ENCODE data around the gene PDIA5. TPM values are rescaled to one million over a fixed set of nuclear protein-coding genes. Genes with fewer than 3 reads are reported as not detected.

PDIA5 gene
- total RNA-seq, 1 donor from 2014 or later, result 29.4 TPM

GRCh38 chr3:123119388-123119787, 52.6 kb downstream of the PDIA5 start:
- Mint-ChIP-seq H3K4me3 (no peak overlapping the region), H3K27ac (no peak overlapping the region), H3K36me3 (ENCODE audit: low read depth) (peaks cover 40% of the 10 kb centered on the region), H3K9me3 (no peaks in the 10 kb centered on the region), H3K27me3 (no peaks in the 10 kb centered on the region), H3K4me1 (peaks cover under 1% of the 10 kb centered on the region)
- intact Hi-C loops (cut with micrococcal nuclease), result no loop called here
- no peak for DNase-seq

- H3K9me3 Mint-ChIP-seq, result no peaks in the 10 kb centered on the region
- H3K27me3 Mint-ChIP-seq, result no peaks in the 10 kb centered on the region
- H3K4me3 Mint-ChIP-seq, result no peak overlapping the region
- peaks cover 40% of the 10 kb centered on the region for H3K36me3 Mint-ChIP-seq (ENCODE audit: low read depth)
- DNase-seq, result no peak
- intact Hi-C loops (cut with micrococcal nuclease), result no loop called here
- H3K4me1 Mint-ChIP-seq, result no peaks in the 10 kb centered on the region
- no peak overlapping the region for H3K27ac Mint-ChIP-seq
These were observed 53.0 kb downstream of the PDIA5 start for GRCh38 chr3:123119802-123120201.

DNA sequence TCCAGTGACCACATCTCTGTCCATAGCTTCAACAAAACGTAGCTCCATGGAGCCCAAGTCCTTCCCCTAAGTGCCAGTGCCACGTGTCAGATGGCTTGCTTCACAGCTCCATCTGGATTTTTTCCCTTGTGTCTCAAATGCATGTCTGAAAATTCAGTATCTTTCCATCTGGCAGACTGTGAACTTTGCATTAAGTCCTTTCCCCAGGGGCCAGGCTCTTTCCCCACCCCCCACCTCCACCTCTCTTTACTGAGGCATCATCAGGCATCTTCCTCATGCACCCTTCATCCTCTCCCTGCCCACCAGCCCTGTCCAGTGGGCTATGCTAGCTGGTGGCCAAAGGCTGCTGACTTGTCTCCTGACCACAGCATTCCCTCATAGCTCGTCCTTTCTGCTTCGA, 53.7 kb downstream of the PDIA5 start:
- H3K4me1 Mint-ChIP-seq, result no peaks in the 10 kb centered on the region
- no peak overlapping the region for H3K27ac Mint-ChIP-seq
- H3K9me3 Mint-ChIP-seq, result no peaks in the 10 kb centered on the region
- intact Hi-C loops (cut with micrococcal nuclease), result no loop called here
- no peaks in the 10 kb centered on the region for H3K27me3 Mint-ChIP-seq
- no peak overlapping the region for H3K4me3 Mint-ChIP-seq
- no peak for DNase-seq
- peaks cover 40% of the 10 kb centered on the region for H3K36me3 Mint-ChIP-seq (ENCODE audit: low read depth)

DNA sequence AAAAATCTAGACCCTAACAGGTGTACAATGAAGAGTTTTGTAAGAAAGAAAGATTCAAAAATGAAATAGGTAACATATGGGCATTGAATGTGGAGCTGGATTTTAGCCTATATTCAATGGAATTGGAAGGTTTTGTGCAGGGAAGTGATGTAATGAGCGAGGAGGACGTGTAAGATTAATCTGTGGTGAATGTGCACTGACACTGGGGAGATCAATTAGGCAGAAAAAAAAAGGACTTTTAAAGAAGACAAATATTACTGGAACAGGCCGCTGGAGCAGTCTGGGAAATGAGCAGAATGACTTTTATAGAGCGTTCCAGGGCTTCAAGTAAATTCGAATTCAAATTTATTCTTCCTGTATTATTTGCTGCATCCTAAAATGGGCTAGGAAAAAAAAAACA, 55.2 kb downstream of the PDIA5 start:
- Mint-ChIP-seq H3K27me3 (no peaks in the 10 kb centered on the region), H3K4me1 (no peaks in the 10 kb centered on the region), H3K27ac (no peak overlapping the region), H3K36me3 (ENCODE audit: low read depth) (peaks cover 33% of the 10 kb centered on the region), H3K9me3 (no peaks in the 10 kb centered on the region), H3K4me3 (no peak overlapping the region)
- DNase-seq, result no peak
- intact Hi-C loops (cut with micrococcal nuclease), result no loop called here

GRCh38 chr3:123122525-123123315, 55.9 kb downstream of the PDIA5 start:
- Mint-ChIP-seq H3K27me3 (no peaks in the 10 kb centered on the region), H3K27ac (no peak overlapping the region), H3K9me3 (no peaks in the 10 kb centered on the region), H3K4me1 (no peaks in the 10 kb centered on the region), H3K36me3 (ENCODE audit: low read depth) (peaks cover 34% of the 10 kb centered on the region), H3K4me3 (no peak overlapping the region)
- no peak for DNase-seq
- intact Hi-C loops (cut with micrococcal nuclease), result no loop called here

- no peak overlapping the region for H3K4me3 Mint-ChIP-seq
- no peaks in the 10 kb centered on the region for H3K4me1 Mint-ChIP-seq
- intact Hi-C loops (cut with micrococcal nuclease), result no loop called here
- no peaks in the 10 kb centered on the region for H3K9me3 Mint-ChIP-seq
- no peak overlapping the region for H3K27ac Mint-ChIP-seq
- DNase-seq, result no peak
- H3K27me3 Mint-ChIP-seq, result no peaks in the 10 kb centered on the region
- H3K36me3 Mint-ChIP-seq (ENCODE audit: low read depth), result peaks cover 29% of the 10 kb centered on the region
These were observed 57.1 kb downstream of the PDIA5 start for GRCh38 chr3:123123716-123124616.

DNA sequence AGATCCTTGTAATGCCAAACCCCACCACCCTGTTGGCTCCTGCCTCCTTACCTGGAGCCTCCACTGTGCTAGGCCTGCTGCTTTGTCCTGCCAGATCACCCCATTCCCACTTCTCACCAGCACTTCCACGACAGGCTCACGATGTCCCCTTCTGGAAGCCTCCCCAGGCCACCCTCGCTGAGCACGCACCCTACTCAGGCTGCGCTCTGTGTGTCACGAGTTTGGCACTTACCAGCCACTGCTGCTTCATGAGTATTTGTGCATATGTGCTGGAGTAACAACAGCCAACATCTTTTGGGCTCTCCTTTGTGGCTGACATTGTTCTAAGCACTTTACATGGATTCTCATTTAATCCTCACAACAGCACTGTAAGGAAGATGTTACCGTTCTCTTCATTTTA, 58.1 kb downstream of the PDIA5 start:
- peaks cover 26% of the 10 kb centered on the region for H3K36me3 Mint-ChIP-seq (ENCODE audit: low read depth)
- no peaks in the 10 kb centered on the region for H3K4me1 Mint-ChIP-seq
- H3K27ac Mint-ChIP-seq, result peak overlapping the region; percentile 70
- H3K27me3 Mint-ChIP-seq, result no peaks in the 10 kb centered on the region
- intact Hi-C loops (cut with micrococcal nuclease), result no loop called here
- H3K4me3 Mint-ChIP-seq, result no peak overlapping the region
- no peak for DNase-seq
- no peaks in the 10 kb centered on the region for H3K9me3 Mint-ChIP-seq

GRCh38 chr3:123126031-123126430, 59.2 kb downstream of the PDIA5 start:
- intact Hi-C loops (cut with micrococcal nuclease), result no loop called here
- Mint-ChIP-seq H3K4me1 (no peaks in the 10 kb centered on the region), H3K4me3 (no peak overlapping the region), H3K9me3 (no peaks in the 10 kb centered on the region), H3K36me3 (ENCODE audit: low read depth) (peaks cover 25% of the 10 kb centered on the region), H3K27me3 (no peaks in the 10 kb centered on the region), H3K27ac (no peak overlapping the region)
- no peak for DNase-seq

DNA sequence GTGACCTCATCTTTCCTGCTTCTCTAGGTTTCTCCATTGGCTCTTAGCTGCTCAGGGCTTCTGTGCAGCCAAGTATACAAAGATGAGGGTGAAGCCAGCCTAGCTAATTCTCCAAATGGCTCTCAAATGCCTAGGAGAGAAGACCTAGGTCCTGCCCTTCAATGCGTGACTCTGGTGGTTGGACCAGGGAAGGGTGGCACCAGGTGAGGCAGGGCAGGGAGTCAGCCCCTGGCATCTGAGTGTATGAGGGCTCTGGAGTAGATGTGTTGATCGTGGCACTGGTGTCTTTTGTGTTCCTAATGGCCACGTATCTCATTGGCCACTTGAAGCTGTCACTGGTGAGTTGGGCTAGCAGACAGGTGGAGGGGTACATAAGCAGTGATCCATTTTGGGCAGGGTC, 59.8 kb downstream of the PDIA5 start:
- Mint-ChIP-seq H3K27me3 (no peaks in the 10 kb centered on the region), H3K27ac (no peak overlapping the region), H3K4me3 (no peak overlapping the region), H3K36me3 (ENCODE audit: low read depth) (peaks cover 24% of the 10 kb centered on the region), H3K4me1 (no peaks in the 10 kb centered on the region), H3K9me3 (no peaks in the 10 kb centered on the region)
- intact Hi-C loops (cut with micrococcal nuclease), result no loop called here
- no peak for DNase-seq

GRCh38 chr3:123129092-123129491, 62.3 kb downstream of the PDIA5 start:
- Mint-ChIP-seq H3K27me3 (no peaks in the 10 kb centered on the region), H3K4me1 (no peaks in the 10 kb centered on the region), H3K9me3 (no peaks in the 10 kb centered on the region), H3K36me3 (ENCODE audit: low read depth) (peaks cover 24% of the 10 kb centered on the region), H3K4me3 (no peak overlapping the region), H3K27ac (no peak overlapping the region)
- intact Hi-C loops (cut with micrococcal nuclease), result no loop called here
- no peak for DNase-seq

DNA sequence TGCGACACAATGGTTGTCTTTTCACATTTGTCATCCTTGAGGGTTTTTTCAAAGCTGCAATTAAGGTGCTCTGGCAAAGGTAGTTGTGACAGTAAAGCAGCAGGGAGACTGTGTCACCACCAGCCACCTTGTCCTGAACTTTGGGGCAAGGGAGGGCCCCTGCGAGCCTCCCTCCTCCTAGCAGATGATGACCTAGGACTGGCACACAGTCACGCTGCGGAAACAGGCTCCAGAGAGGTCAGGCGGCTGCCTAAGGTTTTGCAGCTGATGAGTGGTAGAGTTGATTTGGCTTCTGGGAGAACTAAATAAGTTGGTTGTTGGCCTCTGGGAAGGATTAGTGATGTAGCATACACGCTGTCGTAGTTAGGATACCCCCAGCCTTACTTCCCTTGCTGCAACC, 62.7 kb downstream of the PDIA5 start:
- intact Hi-C loops (cut with micrococcal nuclease), result no loop called here
- Mint-ChIP-seq H3K4me3 (no peak overlapping the region), H3K27ac (no peak overlapping the region), H3K4me1 (no peaks in the 10 kb centered on the region), H3K36me3 (ENCODE audit: low read depth) (peaks cover 24% of the 10 kb centered on the region), H3K27me3 (no peaks in the 10 kb centered on the region), H3K9me3 (no peaks in the 10 kb centered on the region)
- DNase-seq, result no peak

DNA sequence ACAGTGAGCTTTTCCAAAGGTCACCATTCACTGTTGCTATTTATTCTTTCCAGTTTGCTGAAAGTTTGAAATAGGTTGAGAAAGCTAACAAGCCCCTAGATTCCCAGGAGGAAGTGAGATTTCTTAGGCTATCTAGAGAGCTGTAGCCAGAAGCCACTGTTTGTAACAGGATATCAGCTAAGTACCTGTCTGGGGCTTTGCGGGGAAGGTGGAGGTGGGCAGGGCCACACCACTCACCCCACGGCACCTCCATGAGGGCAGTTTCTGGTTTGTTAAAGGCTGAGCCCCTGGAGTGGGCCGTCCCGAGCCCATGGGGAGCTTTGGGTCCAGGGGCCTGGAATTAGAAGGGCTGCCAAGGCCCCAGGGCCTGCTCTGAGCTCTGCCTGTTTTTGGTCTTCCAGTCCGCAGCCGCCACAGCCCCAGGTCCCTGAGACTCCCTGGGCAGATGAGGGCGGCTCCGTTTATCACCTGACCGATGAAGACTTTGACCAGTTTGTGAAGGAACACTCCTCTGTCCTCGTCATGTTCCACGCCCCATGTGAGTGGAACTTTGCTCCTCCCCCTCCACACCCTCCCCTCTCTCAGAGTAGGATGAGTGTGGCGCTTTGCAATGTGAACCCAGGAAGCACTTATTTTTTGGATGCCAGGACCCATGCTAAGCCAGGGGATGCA, 63.4 kb downstream of the PDIA5 start:
- H3K4me1 Mint-ChIP-seq, result no peaks in the 10 kb centered on the region
- no peak for DNase-seq
- H3K27me3 Mint-ChIP-seq, result no peaks in the 10 kb centered on the region
- H3K36me3 Mint-ChIP-seq (ENCODE audit: low read depth), result peaks cover 21% of the 10 kb centered on the region
- intact Hi-C loops (cut with micrococcal nuclease), result no loop called here
- no peak overlapping the region for H3K27ac Mint-ChIP-seq
- no peaks in the 10 kb centered on the region for H3K9me3 Mint-ChIP-seq
- no peak overlapping the region for H3K4me3 Mint-ChIP-seq

DNA sequence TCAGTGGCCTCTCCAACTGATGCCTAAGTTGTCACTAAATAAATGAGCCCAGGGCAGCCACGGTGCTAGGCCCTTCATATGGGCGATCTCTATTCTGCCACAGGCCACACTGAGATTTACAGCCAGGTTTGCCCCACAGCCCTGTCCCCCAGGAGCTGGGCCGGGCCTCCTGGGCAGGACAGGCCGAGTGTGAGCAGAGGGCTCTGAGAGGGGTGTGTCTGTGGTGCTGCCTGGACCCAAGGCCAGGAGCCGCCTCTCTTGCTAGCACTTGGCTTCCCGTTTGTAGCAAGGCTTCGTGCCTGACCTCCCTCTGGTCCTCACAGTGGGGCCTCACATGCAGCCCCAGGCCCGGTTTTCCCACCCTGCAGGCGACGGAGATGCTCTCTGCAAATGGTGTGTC, 67.8 kb downstream of the PDIA5 start:
- intact Hi-C loops (cut with micrococcal nuclease), result no loop called here
- Mint-ChIP-seq H3K4me1 (no peaks in the 10 kb centered on the region), H3K4me3 (no peak overlapping the region), H3K36me3 (ENCODE audit: low read depth) (peaks cover 14% of the 10 kb centered on the region), H3K27ac (no peak overlapping the region), H3K9me3 (no peaks in the 10 kb centered on the region), H3K27me3 (no peaks in the 10 kb centered on the region)
- no peak for DNase-seq

GRCh38 chr3:123137001-123137400, 70.2 kb downstream of the PDIA5 start:
- intact Hi-C loops (cut with micrococcal nuclease), result no loop called here
- Mint-ChIP-seq H3K4me3 (no peak overlapping the region), H3K36me3 (ENCODE audit: low read depth) (peaks cover 15% of the 10 kb centered on the region)

More at GRCh38 chr3:123137001-123137400, 70.2 kb downstream of the PDIA5 start:
- H3K27ac Mint-ChIP-seq, result no peak overlapping the region
- H3K27me3 Mint-ChIP-seq, result no peaks in the 10 kb centered on the region
- no peak for DNase-seq
- H3K4me1 Mint-ChIP-seq, result no peaks in the 10 kb centered on the region
- no peaks in the 10 kb centered on the region for H3K9me3 Mint-ChIP-seq
